ENCODE data around the gene CUL2.
"Not testable (repeated sequence)": the region's sequence is repeated elsewhere in the genome, so short reads cannot be mapped to it uniquely, and the experiment has no call there.

CUL2 gene

DNA sequence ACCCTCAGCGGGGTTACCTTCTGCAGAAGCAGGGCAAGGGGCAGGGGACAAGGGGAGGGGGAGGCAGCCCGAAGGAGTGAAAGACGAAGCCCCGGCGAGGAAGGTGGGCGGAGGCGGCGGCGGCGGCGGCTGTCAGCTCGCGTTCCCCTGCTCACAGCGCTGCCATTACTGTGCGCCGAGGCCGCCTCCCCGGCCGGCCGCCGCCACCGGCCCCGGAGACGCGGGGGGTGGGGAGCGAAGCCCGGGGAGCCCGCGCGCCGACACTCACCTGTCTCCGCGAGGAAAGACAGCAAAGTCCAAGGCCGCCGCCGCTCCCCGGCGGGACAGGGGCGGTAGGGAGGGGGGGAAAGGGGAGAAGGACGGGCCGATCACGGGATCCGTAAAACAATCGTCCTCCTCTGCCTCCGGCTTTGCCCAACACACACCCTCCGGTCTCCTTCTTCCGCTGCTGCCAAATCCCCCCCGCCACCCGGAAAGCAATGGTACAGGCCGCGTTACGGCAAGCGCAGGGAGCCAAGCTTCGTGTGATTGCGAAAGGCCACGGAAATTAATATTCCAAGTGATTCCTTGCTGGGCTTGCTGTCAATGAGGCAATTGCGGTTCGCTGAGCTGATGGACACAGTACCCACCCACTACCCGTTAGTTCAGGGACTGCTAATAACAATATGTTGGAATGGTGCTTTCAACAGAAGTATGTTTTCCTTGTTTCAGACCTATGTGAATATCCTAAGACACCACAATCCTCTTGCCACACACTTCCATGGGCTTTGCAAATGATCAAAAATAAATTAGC lies at the start of gene CUL2:
Gene CUL2 (minus strand): TSS at position 180 of the 793 bp plus-strand sequence. CDS start 19,024 bp downstream, outside the sequence.
- peak; percentile 88 for DNase-seq

- DNase-seq, result no peak
These were observed 46.2 kb upstream of the CUL2 start for GRCh38 chr10:35136263-35136815.

DNA sequence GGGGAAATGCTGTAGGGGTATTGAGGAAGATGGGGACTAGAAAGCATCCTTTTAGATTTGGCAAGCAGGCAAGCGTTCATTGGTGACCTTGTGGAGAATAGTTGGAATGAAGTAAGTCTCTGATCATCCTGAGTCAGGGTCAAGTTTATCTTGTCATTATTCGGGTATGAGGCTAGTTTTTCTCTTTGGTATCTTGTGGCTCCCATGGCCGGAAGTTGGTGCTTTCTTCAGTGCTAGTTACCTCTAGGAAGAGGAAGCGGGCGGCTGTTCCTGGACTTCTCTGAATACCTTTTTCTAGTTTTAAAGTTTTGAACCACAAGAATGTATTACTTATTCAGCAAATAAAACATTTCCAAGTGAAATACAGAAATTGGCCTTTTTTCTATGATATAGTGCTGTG lies 45.7 kb upstream of the CUL2 start:
- no peak for DNase-seq

DNA sequence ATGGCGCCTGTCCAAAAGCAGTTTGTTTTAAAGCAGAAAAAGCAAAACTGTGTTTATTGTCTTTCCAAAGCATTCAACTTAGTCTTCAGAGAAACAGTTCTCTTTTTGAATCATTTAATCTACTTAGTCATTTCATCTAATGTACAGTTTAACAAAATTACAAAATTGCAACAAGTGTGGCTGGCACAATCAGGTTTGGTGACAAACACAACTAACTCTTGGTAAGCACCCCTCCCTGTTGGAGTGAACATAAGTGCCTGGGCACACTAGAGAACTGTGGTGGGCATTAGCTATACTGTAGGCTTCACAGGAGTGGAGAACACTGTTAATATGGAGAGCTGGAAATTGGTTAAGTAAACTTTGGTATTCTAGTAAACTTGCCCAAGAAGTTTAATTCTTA lies 43.4 kb upstream of the CUL2 start:
- DNase-seq, result no peak

DNA sequence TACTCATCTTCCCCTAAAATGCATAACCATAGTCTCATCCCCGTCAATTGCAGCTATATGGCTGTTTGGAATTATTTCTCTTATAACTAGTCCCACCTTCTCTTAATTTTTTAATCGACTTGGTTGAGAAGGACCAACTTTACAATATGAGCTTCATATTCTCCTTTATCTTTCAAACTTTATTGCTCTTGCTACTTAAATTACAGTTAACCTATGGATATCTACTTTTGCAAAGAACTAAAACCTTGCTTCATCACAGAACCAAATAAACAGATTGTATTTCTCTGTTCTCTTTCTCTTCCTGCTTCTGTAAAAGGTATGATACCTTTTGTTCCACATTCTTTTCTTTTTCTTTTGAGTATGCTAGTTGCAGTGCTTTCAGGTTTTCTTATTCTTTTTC lies 42.6 kb upstream of the CUL2 start:
- no peak for DNase-seq

- no peak for DNase-seq
These were observed 40.5 kb upstream of the CUL2 start for GRCh38 chr10:35130663-35131062.

GRCh38 chr10:35129185-35129674 lies 39.1 kb upstream of the CUL2 start:
- DNase-seq, result no peak

DNA sequence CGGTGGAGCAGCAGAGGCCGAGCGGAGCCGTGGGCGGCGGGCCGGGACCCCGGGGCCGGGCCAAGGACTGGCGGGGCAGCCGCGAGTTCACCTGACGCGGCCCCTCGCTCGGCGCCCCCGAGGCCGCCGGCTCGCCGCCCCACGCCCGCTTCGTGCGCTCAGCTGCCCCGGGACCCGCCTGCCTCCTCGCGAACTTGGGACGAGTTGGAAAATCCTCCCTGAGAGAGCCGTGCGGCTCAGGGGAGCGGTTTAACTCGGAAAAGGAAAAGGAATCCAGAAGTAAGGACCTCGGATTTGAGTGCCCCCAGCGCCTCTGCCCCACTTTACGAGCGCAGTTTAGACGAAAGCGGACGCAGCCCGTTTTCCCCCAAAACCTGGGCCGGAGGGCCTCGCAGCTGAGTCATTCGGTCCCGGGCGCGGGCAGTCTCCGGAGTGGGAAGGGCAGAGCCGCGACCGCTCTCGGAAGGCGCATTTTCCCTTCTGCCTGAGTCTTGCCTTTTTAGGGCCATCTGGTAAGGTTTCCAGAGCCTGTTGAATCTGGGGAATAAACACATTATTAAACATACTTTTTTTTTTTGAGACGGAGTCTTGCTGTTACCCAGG lies 37.2 kb upstream of the CUL2 start:
- DNase-seq, result peak; percentile 20

GRCh38 chr10:35126530-35127288 lies 36.6 kb upstream of the CUL2 start, which contains the start of gene CREM:
Gene CREM, plus strand, starts transcription at chr10:35126846. Its CDS starts 10,990 bp downstream, at chr10:35137836.
- DNase-seq, result peak; percentile 99

GRCh38 chr10:35126062-35126529 lies 36.0 kb upstream of the CUL2 start:
- no peak for DNase-seq

- no peak for DNase-seq
These were observed 34.4 kb upstream of the CUL2 start for GRCh38 chr10:35124540-35124939.

DNA sequence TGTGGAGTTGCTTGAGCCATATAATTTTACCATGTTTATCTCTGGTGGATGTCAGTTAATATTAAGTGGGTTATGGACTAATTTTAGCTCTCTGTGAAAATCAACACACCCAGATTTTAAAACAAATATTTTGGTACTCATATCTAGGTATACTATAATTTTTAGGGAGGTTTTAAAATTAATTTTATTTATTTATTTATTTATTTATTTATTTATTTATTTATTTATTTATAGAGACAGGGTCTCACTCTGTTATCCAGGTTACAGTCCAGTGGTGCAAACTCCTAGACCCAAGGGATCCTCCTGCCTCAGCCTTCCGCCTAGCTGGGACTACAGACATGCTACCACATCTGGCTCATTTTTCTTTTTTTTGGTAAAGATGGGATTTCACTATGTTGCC lies 29.2 kb upstream of the CUL2 start:
- no peak for DNase-seq

- DNase-seq, result no peak
These were observed 22.4 kb upstream of the CUL2 start for GRCh38 chr10:35112571-35112970.

GRCh38 chr10:35103882-35104281 lies 13.7 kb upstream of the CUL2 start:
- DNase-seq, result no peak

DNA sequence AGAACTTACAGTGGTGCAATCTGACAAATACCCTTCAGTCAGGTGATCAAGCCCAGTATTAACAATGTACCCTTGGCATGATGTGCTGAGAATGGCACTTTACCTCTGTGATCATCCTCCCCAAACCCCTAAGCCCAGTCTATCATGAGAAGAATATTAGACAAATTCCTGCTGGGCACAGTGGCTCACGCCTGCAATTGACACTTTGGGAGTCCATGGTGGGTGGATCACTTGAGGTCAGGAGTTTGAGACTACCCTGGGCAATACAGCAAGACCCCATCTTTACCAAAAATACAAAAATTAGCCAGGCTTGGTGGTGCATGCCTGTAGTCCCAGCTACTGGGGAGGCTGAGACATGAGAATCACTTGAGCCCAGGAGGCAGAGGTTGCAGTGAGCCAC lies 7.4 kb upstream of the CUL2 start:
- DNase-seq, result no peak

DNA sequence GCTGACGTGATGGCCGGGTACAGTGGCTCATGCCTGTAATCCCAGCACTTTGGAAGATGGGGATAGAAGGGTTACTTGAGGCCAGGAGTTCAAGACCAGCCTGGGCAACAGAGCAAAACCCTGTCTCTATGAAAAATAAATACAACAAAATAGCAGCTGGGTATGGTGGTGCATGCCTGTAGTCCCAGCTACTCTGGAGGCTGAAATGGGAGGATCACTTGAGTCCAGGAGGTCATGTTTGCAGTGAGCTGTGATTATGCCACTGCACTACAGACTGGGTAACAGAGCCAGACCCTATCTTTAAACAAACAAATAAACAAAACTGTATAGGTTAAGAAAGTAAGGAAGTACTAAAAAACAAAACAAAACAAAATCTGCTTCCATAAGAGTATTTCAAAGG lies 6.2 kb upstream of the CUL2 start:
- DNase-seq, result no peak

GRCh38 chr10:35092851-35093250 lies 2.7 kb upstream of the CUL2 start:
- DNase-seq, result no peak

- no peak for DNase-seq
These were observed 2.1 kb upstream of the CUL2 start for GRCh38 chr10:35091994-35092790.

GRCh38 chr10:35089611-35090161 lies 455 bp downstream of the CUL2 start:
- no peak for DNase-seq

DNA sequence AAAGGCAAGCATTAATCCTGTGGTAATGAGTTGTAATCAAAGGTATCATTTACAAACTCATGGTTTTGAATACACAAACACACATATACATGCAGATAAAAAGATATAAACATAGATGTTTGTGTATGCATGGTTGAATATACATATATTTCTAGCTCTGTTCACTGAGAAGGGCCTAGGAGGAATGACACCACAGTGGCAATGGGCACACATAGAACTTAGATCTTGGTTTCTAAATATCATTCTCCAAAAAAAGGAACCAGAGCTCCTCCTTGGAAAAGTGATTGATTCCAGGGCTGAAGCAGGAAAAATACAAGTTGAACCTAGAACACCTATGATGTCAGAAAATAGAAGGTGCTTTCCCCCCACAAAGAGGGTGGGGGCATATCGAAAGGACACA lies 6.9 kb downstream of the CUL2 start:
- no peak for DNase-seq

- not testable (repeated sequence) for DNase-seq
These were observed 9.9 kb downstream of the CUL2 start for GRCh38 chr10:35080261-35080660.

GRCh38 chr10:35079763-35080162 lies 10.4 kb downstream of the CUL2 start:
- no peak for DNase-seq

Measured in NCI-H1436 (cell line).